HG03064 (cell line): ENCODE measurements around the gene GYPB.
"Not testable (repeated sequence)": the region's sequence is repeated elsewhere in the genome, so short reads cannot be mapped to it uniquely, and the experiment has no call there.

ENCODE experiments used
- ATAC-seq: cut with Tn5 transposase; IDR thresholded peaks from one replicate; pipeline ENCODE4 v1.9.1; 2021; ENCODE audit warnings: low read depth; ENCODE audit not compliant: unreplicated experiment

Gene GYPB

GRCh38 chr4:143950185-143950584, 69.0 kb downstream of the GYPB start:
- ATAC-seq, result not testable (repeated sequence)

GRCh38 chr4:143947493-143947892, 71.7 kb downstream of the GYPB start:
- not testable (repeated sequence) for ATAC-seq
